K562 (cell line): ENCODE results near the gene SLC16A4. TPM values are rescaled to one million over a fixed set of nuclear protein-coding genes. Genes with fewer than 3 reads are reported as not detected.
"Not testable (repeated sequence)": the region's sequence is repeated elsewhere in the genome, so short reads cannot be mapped to it uniquely, and the experiment has no call there.

ENCODE experiments used
- ATAC-seq: fragments of 200-7000 bp; cut with Tn5 transposase; 3 replicates; pipeline ENCODE4 v1.9.1; 2020; ENCODE audit warnings: moderate library complexity
- BruUV-seq: library from RNA; stranded (reverse); fragments of 400-500 nt; replicated peaks from 2 replicates; lab custom pipeline; 2021; lab: Mats Ljungman, UMichigan
- CTCF ChIA-PET: fragments of 300-600 bp; formaldehyde crosslinking; extraction: SDS; loops from one replicate; lab custom pipeline; 2021; ENCODE audit warnings: low intra/inter-chr PET ratio; lab: Yijun Ruan, JAX
- POLR2A ChIA-PET: fragments of 300-600, 350-650 bp; sonication (Branson Sonifier 250); formaldehyde crosslinking; extraction: SDS; loops from one replicate; lab custom pipeline; 2021; ENCODE audit warnings: antibody characterized with exemption, inconsistent platforms; lab: Yijun Ruan, JAX
- DNase-seq, 4 experiments: peaks; one replicate each; pipeline versions ENCODE4 v3.0.0 to v3.0.0-alpha.2; 2011 to 2018; ENCODE audit warnings: low spot score in 3 of 4, mixed read lengths in 3 of 4; ENCODE audit errors: extremely low read depth in 1 of 4
- FAIRE-seq: peaks from 2 replicates; lab custom pipeline; 2011; peaks lifted over from hg19 to GRCh38; lab: Jason Lieb, UNC
- H2AFZ ChIP-seq: 2 replicates; pipeline ENCODE4 v1.6.0; 2011; ENCODE audit warnings: low read depth, low read length, control low read depth, inconsistent platforms
- H3K27ac ChIP-seq: fragments of 200-600 bp; 3 replicates; pipeline ENCODE4 v1.8.0; 2011; ENCODE audit warnings: low read depth, mild to moderate bottlenecking, control low read depth, inconsistent platforms, low read length, moderate library complexity, mixed read lengths; ENCODE audit errors: extremely low read depth
- H3K27me3 ChIP-seq, 2 experiments: fragments of 300-600 bp in 1 of 2; 2 replicates in 1 of 2; 3 replicates in 1 of 2; pipeline versions ENCODE4 v1.6.0 to v1.8.0; 2011; ENCODE audit warnings: inconsistent platforms in 2 of 2, low read length in 2 of 2, mild to moderate bottlenecking in 1 of 2, mixed read lengths in 1 of 2, moderate library complexity in 1 of 2; ENCODE audit not compliant: control insufficient read depth in 2 of 2, insufficient read depth in 2 of 2
- H3K36me3 ChIP-seq: fragments of 300-600 bp; 3 replicates; pipeline ENCODE4 v1.8.0; 2011; ENCODE audit warnings: mild to moderate bottlenecking, low read length, inconsistent platforms; ENCODE audit not compliant: control insufficient read depth, insufficient read depth
- H3K4me1 ChIP-seq, 2 experiments: fragments of 200-600 bp in 1 of 2; replicated peaks in 1 of 2; 2 replicates in 1 of 2; 3 replicates in 1 of 2; pipeline versions ENCODE4 v1.5.1 to v1.8.0; 2011; ENCODE audit warnings: inconsistent platforms in 2 of 2, low read length in 2 of 2, mild to moderate bottlenecking in 1 of 2, mixed read lengths in 1 of 2, moderate library complexity in 1 of 2; ENCODE audit not compliant: control insufficient read depth in 2 of 2, insufficient read depth in 2 of 2
- H3K4me2 ChIP-seq: 2 replicates; pipeline ENCODE4 v1.6.1; 2011; ENCODE audit warnings: low read length, control low read depth, inconsistent platforms, mixed read lengths; ENCODE audit not compliant: insufficient read depth
- H3K4me3 ChIP-seq: fragments of 200-600 bp; sonication (generic), shearing (Covaris generic); 2 replicates; pipeline ENCODE4 v1.5.1; 2016; ENCODE audit warnings: control low read depth, inconsistent platforms
- H3K79me2 ChIP-seq: fragments of 200-600 bp; 3 replicates; pipeline ENCODE4 v1.8.0; 2011; ENCODE audit warnings: low read length, inconsistent platforms; ENCODE audit not compliant: control insufficient read depth, insufficient read depth
- H3K9ac ChIP-seq, 2 experiments: 2 replicates each; pipeline versions ENCODE4 v1.6.0 to v1.6.1; 2011; ENCODE audit warnings: low read depth in 2 of 2, low read length in 2 of 2, control low read depth in 1 of 2, inconsistent platforms in 1 of 2, mild to moderate bottlenecking in 1 of 2, mixed read lengths in 1 of 2; ENCODE audit not compliant: insufficient read depth in 1 of 2
- H3K9me1 ChIP-seq: one replicate; pipeline ENCODE4 v1.6.0; 2011; ENCODE audit warnings: inconsistent platforms, mild to moderate bottlenecking, low read length, moderate library complexity; ENCODE audit not compliant: control insufficient read depth, insufficient read depth
- H3K9me3 ChIP-seq: replicated peaks from 2 replicates; pipeline ENCODE4 v1.5.1; 2011; ENCODE audit warnings: low read depth, low read length, inconsistent platforms; ENCODE audit not compliant: control insufficient read depth, insufficient read depth
- H4K20me1 ChIP-seq: replicated peaks from 2 replicates; pipeline ENCODE4 v1.6.1; 2011; ENCODE audit warnings: low read length, inconsistent platforms, mixed read lengths; ENCODE audit not compliant: control insufficient read depth, insufficient read depth
- ASH1L ChIP-seq: fragments of 450-650 bp; IDR thresholded peaks from 2 replicates; pipeline ENCODE4 v1.6.1; 2018; ENCODE audit warnings: borderline replicate concordance, mild to moderate bottlenecking, low read depth; ENCODE audit not compliant: partially characterized antibody
- MTF1 ChIP-seq: fragments of 250-450 bp; sonication (Bioruptor Pico); IDR thresholded peaks from 2 replicates; pipeline ENCODE4 v1.9.0; 2021; ENCODE audit warnings: moderate library complexity, mild to moderate bottlenecking, inconsistent platforms, borderline replicate concordance
- POLR2G ChIP-seq: fragments of 200-400 bp; formaldehyde crosslinking; IDR thresholded peaks from 2 replicates; pipeline ENCODE4 v1.6.1; 2017; ENCODE audit warnings: low read depth, mild to moderate bottlenecking, antibody characterized with exemption, low read length, moderate library complexity
- ZNF146 ChIP-seq: IDR thresholded peaks from one replicate; pipeline ENCODE4 v1.6.1; 2018; ENCODE audit warnings: missing compliant biosample characterization; ENCODE audit not compliant: unreplicated experiment
- WGBS: fragments of 100-300 bp; shearing (Covaris generic); methylation state at CpG from one replicate; pipeline ENCODE4 v1.1.6; 2016; ENCODE audit warnings: low coverage, mixed read lengths; ENCODE audit not compliant: insufficient coverage; ENCODE audit errors: missing lambda C conversion rate; 5-methylcytosine and 5-hydroxymethylcytosine counted together
- in situ Hi-C: fragments of 300-500 bp; cut with MboI; formaldehyde crosslinking; loops from 4 replicates; pipeline ENCODE4 v1.15.0; 2018; ENCODE audit warnings: inconsistent platforms, mixed read lengths
- intact Hi-C: fragments of 100-400 bp; cut with micrococcal nuclease; formaldehyde crosslinking; loops from 2 replicates; pipeline ENCODE4 v1.14.2; 2022
- polyA plus RNA-seq, 8 experiments: library from polyadenylated mRNA; depleted of rRNA in 4 of 8; stranded (reverse) in 5 of 8; unstranded in 3 of 8; fragments of >200 nt; fragmentation: Nextera tagmentation in 2 of 8; fragmentation: Illumina TruSeq in 1 of 8; extraction: Ambion mirVana in 2 of 8; extraction: Trizol in 1 of 8; gene quantifications; 2 replicates each; pipeline versions ENCODE4 v1.2.1 to v1.2.3, GENCODE V29; 2011 to 2014; ENCODE audit warnings: inconsistent platforms in 1 of 8, missing spikeins in 1 of 8
- total RNA-seq, 7 experiments: library from RNA; depleted of rRNA in 6 of 7; stranded (reverse); fragments of >200 nt in 6 of 7; fragmentation: Illumina TruSeq in 2 of 7; extraction: Trizol in 2 of 7; gene quantifications; 2 replicates each; pipeline versions ENCODE4 v1.2.1 to v1.2.3, GENCODE V29; 2011 to 2021; ENCODE audit warnings: low replicate concordance in 1 of 7

Gene SLC16A4
- total and polyA plus RNA-seq, 9 of the 15 experiments (the other 6 are each of a cell fraction or from before 2014, with no cell fraction given), result 0.04 to 0.31 (median 0.18) TPM; not detected in 1

- in situ Hi-C loops, ATAC-seq, H3K9ac ChIP-seq, DNase-seq, H3K79me2 ChIP-seq, BruUV-seq, H3K4me2 ChIP-seq, H3K27ac ChIP-seq, H3K27me3 ChIP-seq, H2AFZ ChIP-seq, intact Hi-C loops, H3K4me1 ChIP-seq, FAIRE-seq, H4K20me1 ChIP-seq, H3K9me3 ChIP-seq, H3K4me3 ChIP-seq, H3K9me1 ChIP-seq: not testable (repeated sequence)
- ChIA-PET CTCF (interaction anchor here (0.6 kb wide), 1 partner anchor 35 kb away, joined by 3 read pairs; no protein-coding TSS in a partner anchor), POLR2A (interaction anchor here (1.3 to 3.8 kb wide), 4 partner anchors 9 to 58 kb away, joined by 4 to 17 read pairs (median 4); no protein-coding TSS in a partner anchor)
- 96% methylated on average over 36 of the region's 48 CpGs for WGBS
- peak; percentile 55; the same call in 1 of the 2 replicates for TF ChIP-seq POLR2G
- peaks cover 37% of the 10 kb centered on the region for H3K36me3 ChIP-seq
These were observed 5.6 kb upstream of the SLC16A4 start for GRCh38 chr1:110396259-110396958.

GRCh38 chr1:110394493-110394820 lies 3.6 kb upstream of the SLC16A4 start:
- CTCF ChIA-PET, result interaction anchor here (0.5 kb wide), 1 partner anchor 66 kb away, joined by 3 read pairs; no protein-coding TSS in a partner anchor
- H3K4me1 ChIP-seq, result no peaks in the 10 kb centered on the region
- ATAC-seq (no peak), DNase-seq (no peak), FAIRE-seq (no peak)
- no peak overlapping the region for H3K4me3 ChIP-seq
- no peak overlapping the region for H2AFZ ChIP-seq
- WGBS, result 82% methylated on average over 3 of the region's 3 CpGs
- no TSS peak for BruUV-seq
- no peaks in the 10 kb centered on the region for H3K9me1 ChIP-seq
- peaks cover 19% of the 10 kb centered on the region; the same call in 1 of the 3 replicates for H3K36me3 ChIP-seq
- no peak overlapping the region for H3K4me2 ChIP-seq
- in situ Hi-C loops, result no loop called here
- no peaks in the 10 kb centered on the region for H4K20me1 ChIP-seq
- TF ChIP-seq MTF1 (CRISPR knock-in tag) (no peak), ZNF146 (CRISPR knock-in tag) (no peak), ASH1L (no peak)
- intact Hi-C loops, result no loop called here
- H3K9ac ChIP-seq, result no peak overlapping the region
- H3K9me3 ChIP-seq, result no peaks in the 10 kb centered on the region
- H3K27me3 ChIP-seq, result no peaks in the 10 kb centered on the region
- no peak overlapping the region for H3K27ac ChIP-seq
- no peaks in the 10 kb centered on the region for H3K79me2 ChIP-seq
- POLR2A ChIA-PET, result interaction anchor here (1.1 to 3.8 kb wide), 3 partner anchors 9 to 27 kb away, joined by 3 to 17 read pairs (median 7); no protein-coding TSS in a partner anchor
